ENCODE measurements around the gene GAS7.

The GAS7 gene

DNA sequence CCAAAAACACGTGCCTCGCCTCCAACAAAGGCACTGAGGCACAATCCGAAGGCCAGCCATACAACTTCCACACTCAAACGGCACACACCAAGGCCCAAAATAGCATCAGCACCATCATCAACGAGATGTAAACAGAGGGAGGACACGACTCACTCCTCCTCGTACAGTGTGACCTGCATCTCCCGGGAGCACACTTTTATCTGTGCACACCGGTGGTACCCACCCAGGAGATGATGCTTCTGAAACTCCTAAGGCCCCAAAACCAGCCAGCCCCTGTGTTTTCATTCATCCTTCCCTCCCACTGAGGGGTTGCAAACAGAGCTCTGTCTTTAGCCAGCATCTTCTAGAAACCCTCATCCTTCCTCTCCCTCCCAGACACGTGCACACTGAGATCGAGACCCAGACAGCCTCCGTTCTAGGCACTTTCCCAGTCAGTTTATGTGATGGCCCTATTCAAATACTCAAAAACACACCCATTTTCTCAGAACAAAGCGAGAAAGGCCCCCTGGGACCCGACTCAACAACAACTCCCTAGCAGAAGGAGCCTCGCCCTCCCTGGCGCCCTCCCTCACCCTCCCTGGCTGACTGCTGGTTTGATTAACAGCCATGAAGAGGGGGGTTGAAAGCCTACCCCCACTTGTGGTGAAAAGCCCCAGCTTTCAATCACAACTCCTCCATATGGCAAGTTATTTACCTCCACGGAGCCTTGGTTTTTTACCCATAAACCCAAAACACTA, 76.3 kb downstream of the GAS7 start:
- Mint-ChIP-seq H3K36me3 (ENCODE audit: low read depth) (no peaks in the 10 kb centered on the region), H3K4me3 (no peak overlapping the region), H3K9me3 (no peaks in the 10 kb centered on the region), H3K4me1 (ENCODE audit: low read depth) (peaks cover 46% of the 10 kb centered on the region), H3K27ac (no peak overlapping the region), H3K27me3 (no peaks in the 10 kb centered on the region)
- no peak for DNase-seq

- Mint-ChIP-seq H3K27ac (peak overlapping the region; percentile 26), H3K9me3 (no peaks in the 10 kb centered on the region), H3K4me1 (ENCODE audit: low read depth) (peaks cover 46% of the 10 kb centered on the region), H3K27me3 (no peaks in the 10 kb centered on the region), H3K4me3 (no peak overlapping the region), H3K36me3 (ENCODE audit: low read depth) (no peaks in the 10 kb centered on the region)
- DNase-seq, result no peak
Measured at GRCh38 chr17:10120749-10121148, 77.7 kb downstream of the GAS7 start.

GRCh38 chr17:10120109-10120485, 78.3 kb downstream of the GAS7 start:
- Mint-ChIP-seq H3K4me3 (no peak overlapping the region), H3K4me1 (ENCODE audit: low read depth) (peaks cover 52% of the 10 kb centered on the region), H3K9me3 (no peaks in the 10 kb centered on the region), H3K27ac (peak overlapping the region; percentile 26), H3K36me3 (ENCODE audit: low read depth) (no peaks in the 10 kb centered on the region), H3K27me3 (no peaks in the 10 kb centered on the region)
- no peak for DNase-seq

GRCh38 chr17:10119203-10120108, 79.0 kb downstream of the GAS7 start:
- no peak for DNase-seq
- Mint-ChIP-seq H3K27me3 (peaks cover 1% of the 10 kb centered on the region), H3K4me1 (ENCODE audit: low read depth) (peaks cover 59% of the 10 kb centered on the region), H3K9me3 (no peaks in the 10 kb centered on the region), H3K4me3 (no peak overlapping the region), H3K36me3 (ENCODE audit: low read depth) (no peaks in the 10 kb centered on the region), H3K27ac (peak overlapping the region; percentile 23)

DNA sequence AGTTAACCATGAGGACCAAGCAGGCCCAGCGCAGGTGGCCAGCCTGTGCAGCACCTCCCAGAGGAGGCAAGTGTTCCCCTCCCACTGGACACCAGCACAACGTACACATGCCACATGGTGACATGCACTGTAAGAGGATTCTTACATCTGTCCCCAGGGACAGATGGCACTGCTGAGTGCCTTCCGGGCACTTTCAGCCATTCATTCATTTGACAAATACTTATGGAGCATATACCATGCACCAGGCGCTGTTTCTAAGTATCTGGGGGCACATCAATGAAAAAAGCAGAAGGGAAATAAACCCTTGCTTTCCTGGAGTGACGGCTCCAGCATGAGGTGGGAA, 79.6 kb downstream of the GAS7 start:
- no peaks in the 10 kb centered on the region for H3K9me3 Mint-ChIP-seq
- H3K27ac Mint-ChIP-seq, result no peak overlapping the region
- no peak for DNase-seq
- H3K4me3 Mint-ChIP-seq, result no peak overlapping the region
- no peaks in the 10 kb centered on the region for H3K36me3 Mint-ChIP-seq (ENCODE audit: low read depth)
- peaks cover 64% of the 10 kb centered on the region for H3K4me1 Mint-ChIP-seq (ENCODE audit: low read depth)
- H3K27me3 Mint-ChIP-seq, result peaks cover 5% of the 10 kb centered on the region

GRCh38 chr17:10117581-10118001, 80.8 kb downstream of the GAS7 start:
- H3K4me3 Mint-ChIP-seq, result no peak overlapping the region
- no peaks in the 10 kb centered on the region for H3K9me3 Mint-ChIP-seq
- no peak for DNase-seq
- peaks cover 5% of the 10 kb centered on the region for H3K27me3 Mint-ChIP-seq
- H3K27ac Mint-ChIP-seq, result no peak overlapping the region
- H3K36me3 Mint-ChIP-seq (ENCODE audit: low read depth), result no peaks in the 10 kb centered on the region
- H3K4me1 Mint-ChIP-seq (ENCODE audit: low read depth), result peaks cover 68% of the 10 kb centered on the region

DNA sequence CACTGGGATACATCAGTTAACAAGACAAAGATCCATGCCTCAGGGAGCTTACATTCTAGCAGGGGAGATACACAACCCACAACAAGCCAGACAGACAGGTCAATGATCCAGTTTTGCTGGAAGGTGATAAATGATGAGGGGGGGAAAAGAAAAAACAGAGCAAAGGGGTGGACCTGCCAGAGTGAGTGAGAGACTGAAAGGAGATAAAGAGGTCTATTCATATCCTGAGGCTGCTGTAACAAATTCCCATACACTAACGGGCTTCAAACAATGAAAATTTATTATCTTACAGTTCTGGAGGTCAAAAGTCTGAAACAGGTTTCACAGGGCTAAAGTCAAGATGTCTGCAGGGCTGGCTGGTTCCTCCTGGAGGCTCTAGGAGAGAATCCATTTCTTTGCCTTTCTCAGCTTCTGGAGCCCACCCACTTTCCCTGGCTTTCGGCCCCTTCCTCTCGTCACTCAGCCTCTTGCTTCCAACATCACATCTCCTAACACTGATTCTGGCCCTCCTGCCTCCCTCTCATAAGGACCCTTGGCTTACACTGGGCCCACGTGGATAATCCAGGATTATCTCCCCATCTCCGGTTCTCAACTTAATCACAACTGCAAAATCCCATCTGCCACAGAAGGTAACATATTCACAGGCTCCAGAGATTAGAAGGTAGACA, 81.5 kb downstream of the GAS7 start:
- no peak overlapping the region for H3K4me3 Mint-ChIP-seq
- H3K4me1 Mint-ChIP-seq (ENCODE audit: low read depth), result peaks cover 61% of the 10 kb centered on the region
- H3K27ac Mint-ChIP-seq, result peak overlapping the region; percentile 11
- DNase-seq, result no peak
- H3K27me3 Mint-ChIP-seq, result peaks cover 5% of the 10 kb centered on the region
- no peaks in the 10 kb centered on the region for H3K36me3 Mint-ChIP-seq (ENCODE audit: low read depth)
- no peaks in the 10 kb centered on the region for H3K9me3 Mint-ChIP-seq

DNA sequence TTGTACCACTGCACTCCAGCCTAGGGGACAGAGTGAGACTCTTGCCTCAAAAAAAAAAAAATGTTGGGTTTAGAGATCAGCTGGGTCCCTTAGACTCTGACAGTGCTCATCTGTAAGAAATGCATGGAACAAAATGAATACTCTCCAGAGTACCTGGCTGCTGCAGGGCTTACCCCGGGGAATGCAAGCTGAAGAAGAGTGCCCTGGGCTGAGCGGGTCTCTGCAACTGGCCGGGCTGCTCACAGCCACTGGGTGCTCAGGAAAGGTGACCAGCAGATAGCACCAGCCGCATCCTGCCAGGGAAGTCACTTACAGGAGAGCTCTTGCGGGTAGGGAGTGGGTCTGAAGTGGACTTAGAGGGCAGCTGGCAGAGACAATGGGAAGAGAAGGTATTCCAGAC, 82.1 kb downstream of the GAS7 start:
- no peak for DNase-seq
- H3K27ac Mint-ChIP-seq, result no peak overlapping the region
- H3K36me3 Mint-ChIP-seq (ENCODE audit: low read depth), result no peaks in the 10 kb centered on the region
- peaks cover 55% of the 10 kb centered on the region for H3K4me1 Mint-ChIP-seq (ENCODE audit: low read depth)
- no peaks in the 10 kb centered on the region for H3K9me3 Mint-ChIP-seq
- no peak overlapping the region for H3K4me3 Mint-ChIP-seq
- H3K27me3 Mint-ChIP-seq, result peaks cover 5% of the 10 kb centered on the region

- no peaks in the 10 kb centered on the region for H3K9me3 Mint-ChIP-seq
- H3K4me1 Mint-ChIP-seq (ENCODE audit: low read depth), result peaks cover 52% of the 10 kb centered on the region
- H3K27me3 Mint-ChIP-seq, result peaks cover 5% of the 10 kb centered on the region
- H3K4me3 Mint-ChIP-seq, result no peak overlapping the region
- H3K36me3 Mint-ChIP-seq (ENCODE audit: low read depth), result no peaks in the 10 kb centered on the region
- H3K27ac Mint-ChIP-seq, result no peak overlapping the region
- no peak for DNase-seq
Measured at GRCh38 chr17:10115536-10115932, 82.9 kb downstream of the GAS7 start.

DNA sequence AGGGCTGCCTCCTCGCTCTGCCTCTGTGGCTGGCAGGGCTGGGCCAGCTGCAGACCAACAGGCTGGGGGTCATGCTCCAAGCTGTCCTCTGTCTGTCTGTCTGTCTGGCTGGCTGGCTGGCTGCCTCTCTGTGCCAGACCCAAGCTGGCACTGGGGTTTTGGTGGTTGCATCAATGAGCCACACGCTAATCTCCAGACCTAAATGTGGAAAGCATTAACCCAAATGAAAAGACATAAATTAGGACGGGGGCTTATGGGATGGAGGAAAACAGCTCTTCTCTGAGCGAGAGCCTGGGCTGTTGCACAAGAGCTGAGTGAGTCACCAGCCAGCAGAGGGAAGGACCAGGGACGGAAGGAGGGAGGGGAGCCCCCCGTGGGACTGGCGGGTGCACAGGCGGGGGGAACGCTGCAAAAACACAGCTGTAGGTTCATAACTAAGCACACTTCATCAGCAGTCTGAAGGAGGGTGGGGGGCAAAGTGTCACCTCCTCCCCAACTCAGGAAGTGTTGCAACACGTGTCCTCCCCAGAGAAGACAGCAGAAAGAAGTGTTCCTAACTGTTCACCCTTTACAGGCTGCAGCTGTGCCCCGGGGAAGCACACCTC, 83.4 kb downstream of the GAS7 start:
- peak; percentile 64 for DNase-seq
- H3K36me3 Mint-ChIP-seq (ENCODE audit: low read depth), result no peaks in the 10 kb centered on the region
- peak overlapping the region; percentile 67 for H3K27ac Mint-ChIP-seq
- no peaks in the 10 kb centered on the region for H3K9me3 Mint-ChIP-seq
- peaks cover 5% of the 10 kb centered on the region for H3K27me3 Mint-ChIP-seq
- peak overlapping the region; percentile 55 for H3K4me3 Mint-ChIP-seq
- H3K4me1 Mint-ChIP-seq (ENCODE audit: low read depth), result peaks cover 46% of the 10 kb centered on the region

GRCh38 chr17:10112962-10113361, 85.4 kb downstream of the GAS7 start:
- no peaks in the 10 kb centered on the region for H3K9me3 Mint-ChIP-seq
- H3K4me3 Mint-ChIP-seq, result no peak overlapping the region
- no peak for DNase-seq
- H3K27me3 Mint-ChIP-seq, result peaks cover 5% of the 10 kb centered on the region
- peaks cover 32% of the 10 kb centered on the region for H3K4me1 Mint-ChIP-seq (ENCODE audit: low read depth)
- no peak overlapping the region for H3K27ac Mint-ChIP-seq
- no peaks in the 10 kb centered on the region for H3K36me3 Mint-ChIP-seq (ENCODE audit: low read depth)

- Mint-ChIP-seq H3K4me1 (ENCODE audit: low read depth) (peaks cover 29% of the 10 kb centered on the region), H3K4me3 (no peak overlapping the region), H3K27me3 (peaks cover 5% of the 10 kb centered on the region), H3K36me3 (ENCODE audit: low read depth) (no peaks in the 10 kb centered on the region), H3K9me3 (no peaks in the 10 kb centered on the region), H3K27ac (no peak overlapping the region)
- DNase-seq, result no peak
Measured at GRCh38 chr17:10111907-10112452, 86.4 kb downstream of the GAS7 start.

DNA sequence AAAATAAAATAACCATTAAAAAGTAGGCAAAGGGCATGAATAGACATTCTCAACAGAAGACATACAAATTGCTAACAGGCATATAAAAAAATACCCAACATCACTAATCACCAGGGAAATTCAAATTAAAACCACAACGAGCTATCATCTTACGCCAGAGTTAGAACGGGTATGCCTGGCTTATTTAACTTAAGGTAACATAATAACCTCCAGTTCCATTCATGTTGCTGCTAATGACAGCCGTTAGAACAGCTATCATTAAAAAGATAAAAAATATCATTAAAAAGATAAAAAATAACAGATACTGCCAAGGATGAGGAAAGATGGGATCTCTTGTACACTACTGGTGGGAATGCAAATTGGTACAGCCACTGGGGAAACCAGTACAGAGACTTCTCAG, 89.3 kb downstream of the GAS7 start:
- Mint-ChIP-seq H3K27me3 (peaks cover 1% of the 10 kb centered on the region), H3K36me3 (ENCODE audit: low read depth) (no peaks in the 10 kb centered on the region), H3K4me1 (ENCODE audit: low read depth) (peaks cover 6% of the 10 kb centered on the region), H3K27ac (no peak overlapping the region), H3K4me3 (no peak overlapping the region), H3K9me3 (no peaks in the 10 kb centered on the region)
- no peak for DNase-seq

Data from activated T-cell treated with anti-CD3 and anti-CD28 coated beads, Interleukin-2, amount 50 U/mL, for 24 hours (primary cell).